ENCODE measurements around the gene PDE4B. TPM values are rescaled to one million over a fixed set of nuclear protein-coding genes. Genes with fewer than 3 reads are reported as not detected.

Gene PDE4B
- total RNA-seq, 1 experiment from 2014 or later, result 1.4 TPM

DNA sequence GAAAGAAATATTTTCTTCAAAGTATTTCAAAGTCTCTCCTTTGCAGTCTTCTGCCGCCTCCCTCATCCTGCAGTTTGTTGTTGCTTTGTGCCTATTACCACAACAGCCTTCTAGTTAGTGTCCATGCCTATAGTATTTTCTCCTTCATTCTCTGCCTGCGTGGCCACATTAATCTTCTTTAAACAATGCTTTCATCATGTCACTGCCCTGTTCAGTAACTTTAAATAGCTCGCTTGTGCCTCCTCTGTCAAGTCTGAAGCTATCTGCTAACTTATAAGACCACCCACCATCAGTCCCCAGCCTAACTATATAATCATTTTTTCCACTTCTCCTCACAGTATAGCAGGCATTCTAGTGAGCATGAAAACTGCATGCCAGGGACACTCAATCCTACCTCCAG, 290.3 kb downstream of the PDE4B start:
- no peaks in the 10 kb centered on the region for H3K9me2 ChIP-seq (replicated peaks; ENCODE audit: low read length)
- peaks cover 54% of the 10 kb centered on the region for H3K27me3 ChIP-seq (ENCODE audit: low read length)
- BruUV-seq (replicated peaks), result no TSS peak
- 0 out of 2 replicates have a peak, but pooled peaks cover 4% of the 10 kb centered on the region for H4K20me1 ChIP-seq (ENCODE audit: low read length)
- ATAC-seq (no peak), DNase-seq (no peak)
- no peaks in the 10 kb centered on the region for H3K4me1 ChIP-seq (ENCODE audit: insufficient read depth, low read length)
- H3K9me3 ChIP-seq (ENCODE audit: low read length), result no peaks in the 10 kb centered on the region
- H3K4me3 ChIP-seq (ENCODE audit: low read length), result no peak overlapping the region
- H3K36me3 ChIP-seq (ENCODE audit: low read depth, low read length), result no peaks in the 10 kb centered on the region
- ChIA-PET CTCF (no interaction called here), POLR2A (ENCODE audit: unreplicated experiment) (no interaction called here)
- no peak overlapping the region for H3K4me2 ChIP-seq (ENCODE audit: low read length)
- H3K9ac ChIP-seq (ENCODE audit: low read length), result no peak overlapping the region
- no peak overlapping the region for H2AFZ ChIP-seq (ENCODE audit: low read length)
- intact Hi-C loops (cut with micrococcal nuclease), result no loop called here
- H3F3A ChIP-seq (ENCODE audit: low read length, unreplicated experiment), result no peaks in the 10 kb centered on the region
- no peaks in the 10 kb centered on the region for H3K79me2 ChIP-seq (ENCODE audit: low read length)
- TF ChIP-seq, protein P1, sequence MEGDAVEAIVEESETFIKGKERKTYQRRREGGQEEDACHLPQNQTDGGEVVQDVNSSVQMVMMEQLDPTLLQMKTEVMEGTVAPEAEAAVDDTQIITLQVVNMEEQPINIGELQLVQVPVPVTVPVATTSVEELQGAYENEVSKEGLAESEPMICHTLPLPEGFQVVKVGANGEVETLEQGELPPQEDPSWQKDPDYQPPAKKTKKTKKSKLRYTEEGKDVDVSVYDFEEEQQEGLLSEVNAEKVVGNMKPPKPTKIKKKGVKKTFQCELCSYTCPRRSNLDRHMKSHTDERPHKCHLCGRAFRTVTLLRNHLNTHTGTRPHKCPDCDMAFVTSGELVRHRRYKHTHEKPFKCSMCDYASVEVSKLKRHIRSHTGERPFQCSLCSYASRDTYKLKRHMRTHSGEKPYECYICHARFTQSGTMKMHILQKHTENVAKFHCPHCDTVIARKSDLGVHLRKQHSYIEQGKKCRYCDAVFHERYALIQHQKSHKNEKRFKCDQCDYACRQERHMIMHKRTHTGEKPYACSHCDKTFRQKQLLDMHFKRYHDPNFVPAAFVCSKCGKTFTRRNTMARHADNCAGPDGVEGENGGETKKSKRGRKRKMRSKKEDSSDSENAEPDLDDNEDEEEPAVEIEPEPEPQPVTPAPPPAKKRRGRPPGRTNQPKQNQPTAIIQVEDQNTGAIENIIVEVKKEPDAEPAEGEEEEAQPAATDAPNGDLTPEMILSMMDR (conservative IDR thresholded peaks at IDR 0.05; ENCODE audit: low read depth, low read length), result no peak
- TF ChIP-seq EZH2phosphoT487 (IDR thresholded peaks at IDR 0.05; ENCODE audit: borderline replicate concordance, low read length) (no peak), EZH2 (IDR thresholded peaks at IDR 0.05; ENCODE audit: low read length, unreplicated experiment) (no peak)
- no peak overlapping the region for H3K27ac ChIP-seq (ENCODE audit: low read length)

DNA sequence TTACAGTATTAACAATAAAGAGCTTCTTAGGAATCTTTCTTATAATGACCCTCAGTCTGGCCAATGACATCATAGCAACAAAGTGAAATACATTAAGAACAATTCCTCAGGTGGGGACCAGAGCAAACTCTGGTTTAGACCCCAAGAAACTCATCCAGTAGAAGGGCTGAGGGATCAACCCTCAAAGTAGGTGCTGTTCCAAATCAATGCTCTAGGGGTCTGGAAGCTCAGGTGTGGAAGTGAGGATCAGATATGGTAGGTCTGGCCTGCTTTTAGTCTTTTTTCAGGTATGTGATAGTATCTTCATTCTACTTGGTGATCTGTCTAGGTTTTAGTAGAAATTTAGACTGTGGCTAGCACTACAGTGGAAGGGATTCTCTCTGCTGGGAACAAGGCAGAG, 291.7 kb downstream of the PDE4B start:
- no peaks in the 10 kb centered on the region for H3K79me2 ChIP-seq (ENCODE audit: low read length)
- H3K36me3 ChIP-seq (ENCODE audit: low read depth, low read length), result no peaks in the 10 kb centered on the region
- H3K9me2 ChIP-seq (replicated peaks; ENCODE audit: low read length), result no peaks in the 10 kb centered on the region
- CTCF ChIA-PET, result no interaction called here
- no peak for ATAC-seq
- no TSS peak for BruUV-seq (replicated peaks)
- no peak for TF ChIP-seq EZH2phosphoT487 (IDR thresholded peaks at IDR 0.05; ENCODE audit: borderline replicate concordance, low read length)
- TF ChIP-seq, protein P1 (conservative IDR thresholded peaks at IDR 0.05; ENCODE audit: low read depth, low read length), result 0 out of 2 replicates have a peak, but pooled peaks have one; percentile 20
- H3K9me3 ChIP-seq (ENCODE audit: low read length), result no peaks in the 10 kb centered on the region
- no peaks in the 10 kb centered on the region for H3K4me1 ChIP-seq (ENCODE audit: insufficient read depth, low read length)
- H3K9ac ChIP-seq (ENCODE audit: low read length), result no peak overlapping the region
- H3K27ac ChIP-seq (ENCODE audit: low read length), result no peak overlapping the region
- 0 out of 2 replicates have a peak, but pooled peaks cover 4% of the 10 kb centered on the region for H4K20me1 ChIP-seq (ENCODE audit: low read length)
- H3K4me2 ChIP-seq (ENCODE audit: low read length), result no peak overlapping the region
- intact Hi-C loops (cut with micrococcal nuclease), result no loop called here
- POLR2A ChIA-PET (ENCODE audit: unreplicated experiment), result no interaction called here
- no peak overlapping the region for H2AFZ ChIP-seq (ENCODE audit: low read length)
- H3F3A ChIP-seq (ENCODE audit: low read length, unreplicated experiment), result no peaks in the 10 kb centered on the region
- DNase-seq, result no peak
- peaks cover 47% of the 10 kb centered on the region; the same call in 1 of the 2 replicates for H3K27me3 ChIP-seq (ENCODE audit: low read length)
- no peak overlapping the region for H3K4me3 ChIP-seq (ENCODE audit: low read length)

DNA sequence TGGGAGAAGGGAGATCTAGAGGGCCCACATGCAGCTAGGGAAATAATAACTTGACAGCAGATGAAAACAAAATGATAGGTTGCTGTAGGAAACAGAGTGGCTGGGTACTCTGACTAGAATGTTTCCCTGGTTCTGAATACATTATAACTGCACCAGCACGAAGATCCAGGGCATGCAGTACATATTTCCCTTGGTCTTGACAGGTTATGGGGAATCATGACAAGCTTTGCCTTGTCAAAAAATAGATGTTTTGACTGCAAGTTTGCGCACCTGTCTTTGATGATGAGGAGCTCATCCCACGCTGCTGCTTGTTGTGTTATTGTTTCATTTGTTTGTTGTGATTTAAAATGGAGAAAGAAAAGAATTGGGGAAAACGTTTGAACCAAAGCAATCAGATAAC, 292.9 kb downstream of the PDE4B start:
- Histone ChIP-seq H4K20me1 (ENCODE audit: low read length) (0 out of 2 replicates have a peak, but pooled peaks cover 4% of the 10 kb centered on the region), H3K4me1 (ENCODE audit: insufficient read depth, low read length) (no peaks in the 10 kb centered on the region), H3K27ac (ENCODE audit: low read length) (no peak overlapping the region), H3F3A (ENCODE audit: low read length, unreplicated experiment) (no peaks in the 10 kb centered on the region), H3K9me3 (ENCODE audit: low read length) (no peaks in the 10 kb centered on the region), H3K36me3 (ENCODE audit: low read depth, low read length) (no peaks in the 10 kb centered on the region), H3K4me2 (ENCODE audit: low read length) (no peak overlapping the region), H3K4me3 (ENCODE audit: low read length) (no peak overlapping the region), H3K79me2 (ENCODE audit: low read length) (no peaks in the 10 kb centered on the region), H3K9me2 (replicated peaks; ENCODE audit: low read length) (no peaks in the 10 kb centered on the region), H3K27me3 (ENCODE audit: low read length) (peaks cover 45% of the 10 kb centered on the region; the same call in 1 of the 2 replicates), H2AFZ (ENCODE audit: low read length) (no peak overlapping the region), H3K9ac (ENCODE audit: low read length) (no peak overlapping the region)
- TF ChIP-seq EZH2 (IDR thresholded peaks at IDR 0.05; ENCODE audit: low read length, unreplicated experiment) (no peak), EZH2phosphoT487 (IDR thresholded peaks at IDR 0.05; ENCODE audit: borderline replicate concordance, low read length) (no peak)
- TF ChIP-seq, protein P1 (conservative IDR thresholded peaks at IDR 0.05; ENCODE audit: low read depth, low read length), result no peak
- ATAC-seq (no peak), DNase-seq (no peak)
- no TSS peak for BruUV-seq (replicated peaks)
- POLR2A ChIA-PET (ENCODE audit: unreplicated experiment), result no interaction called here
- intact Hi-C loops (cut with micrococcal nuclease), result no loop called here
- CTCF ChIA-PET, result no interaction called here

Measured in PC-3 (cell line).